ENCODE data around the gene CLEC11A.
"Not testable (repeated sequence)": the region's sequence is repeated elsewhere in the genome, so short reads cannot be mapped to it uniquely, and the experiment has no call there.

Gene CLEC11A

DNA sequence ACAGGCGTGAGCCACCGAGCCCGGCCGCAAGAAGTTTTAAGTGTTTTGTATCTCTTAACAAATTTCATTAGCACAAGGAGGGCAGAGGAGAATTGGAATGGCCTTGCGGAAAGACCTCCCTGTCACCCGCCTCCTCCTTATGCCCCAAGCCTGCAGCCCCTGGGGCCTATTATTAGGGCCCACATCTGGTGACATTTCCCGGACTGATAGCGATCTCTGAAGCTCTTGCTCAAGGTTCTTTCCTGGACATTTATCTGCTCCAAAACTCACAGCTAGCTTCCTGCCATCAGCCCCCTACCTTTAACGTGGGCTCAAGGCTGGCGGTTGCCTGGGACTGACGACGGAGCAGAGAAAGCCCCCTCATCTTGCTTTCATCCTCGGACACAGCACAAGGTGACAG lies 40.4 kb downstream of the CLEC11A start:
- not testable (repeated sequence) for DNase-seq

DNA sequence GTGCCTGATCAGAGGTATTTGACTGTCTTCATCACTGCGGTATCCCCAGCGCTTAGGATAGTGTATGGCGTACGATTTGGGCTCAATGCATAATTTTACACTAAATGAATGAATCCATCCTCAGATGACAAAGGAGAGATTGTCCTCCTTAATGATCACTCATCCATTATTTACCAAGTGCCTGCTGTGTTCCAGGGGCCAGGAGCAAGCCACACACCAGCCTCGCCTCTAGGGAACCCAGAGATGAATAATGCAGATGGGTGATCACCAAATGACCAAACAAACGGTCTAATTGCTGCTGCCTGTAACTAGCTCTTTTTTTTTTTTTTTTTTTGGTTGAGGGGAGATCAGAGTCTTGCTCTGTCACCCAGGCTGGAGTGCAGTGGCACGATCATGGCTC lies 41.2 kb downstream of the CLEC11A start:
- DNase-seq, result no peak

DNA sequence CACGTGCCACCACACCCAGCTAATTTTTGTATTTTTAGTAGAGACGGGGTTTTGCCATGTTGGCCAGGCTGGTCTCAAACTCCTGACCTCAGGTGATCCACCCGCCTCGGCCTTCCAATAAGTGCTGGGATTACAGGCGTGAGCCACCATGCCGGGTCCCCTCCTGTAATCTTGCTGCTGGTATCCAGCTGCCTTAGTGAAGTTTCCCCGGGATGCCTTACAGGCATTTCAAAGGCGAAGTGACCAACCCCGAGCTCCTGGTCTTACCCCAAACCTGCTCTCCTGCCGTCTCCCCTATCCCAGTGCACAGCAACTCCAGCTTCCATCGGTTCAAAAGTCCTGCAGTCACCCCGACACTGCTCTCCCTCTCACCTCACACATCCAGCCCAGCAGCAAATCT lies 43.6 kb downstream of the CLEC11A start:
- not testable (repeated sequence) for DNase-seq

DNA sequence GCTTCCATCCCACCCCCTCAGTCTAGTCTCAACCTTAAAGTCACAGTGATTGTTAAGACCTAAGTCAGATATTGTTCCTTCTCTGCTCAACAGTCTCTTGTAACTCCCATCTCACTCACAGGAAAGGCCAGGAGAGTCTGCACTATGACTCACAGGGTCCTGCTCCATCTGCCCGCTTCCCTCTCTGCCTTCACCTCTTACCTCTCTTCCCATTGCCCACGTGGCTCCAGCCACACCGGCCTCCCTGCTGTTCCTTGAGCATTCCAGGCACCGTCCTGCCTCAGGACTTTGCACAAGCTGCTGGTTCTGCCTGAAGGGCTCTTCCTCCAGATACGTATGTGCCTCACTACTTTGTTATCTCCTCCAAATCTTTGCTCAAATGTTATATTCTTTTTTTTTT lies 44.1 kb downstream of the CLEC11A start:
- DNase-seq, result not testable (repeated sequence)

DNA sequence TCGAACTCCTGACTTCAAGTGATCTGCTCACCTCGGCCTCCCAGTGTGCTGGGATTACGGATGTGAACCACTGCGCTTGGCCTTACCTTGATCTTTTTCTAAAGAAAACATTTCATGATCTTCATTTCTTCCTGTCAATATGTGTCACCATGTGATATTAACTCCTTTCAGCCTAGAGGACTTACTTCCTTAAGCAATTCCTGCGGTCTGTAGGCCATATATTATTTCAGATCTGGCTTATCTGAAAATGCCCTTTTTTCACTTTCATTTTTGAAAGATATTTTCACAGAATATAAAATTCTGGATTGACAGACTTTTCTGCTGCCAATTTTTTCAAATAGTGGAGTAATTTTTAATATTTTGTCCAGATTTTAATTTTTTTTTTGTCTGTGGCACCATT lies 45.1 kb downstream of the CLEC11A start:
- no peak for DNase-seq

DNA sequence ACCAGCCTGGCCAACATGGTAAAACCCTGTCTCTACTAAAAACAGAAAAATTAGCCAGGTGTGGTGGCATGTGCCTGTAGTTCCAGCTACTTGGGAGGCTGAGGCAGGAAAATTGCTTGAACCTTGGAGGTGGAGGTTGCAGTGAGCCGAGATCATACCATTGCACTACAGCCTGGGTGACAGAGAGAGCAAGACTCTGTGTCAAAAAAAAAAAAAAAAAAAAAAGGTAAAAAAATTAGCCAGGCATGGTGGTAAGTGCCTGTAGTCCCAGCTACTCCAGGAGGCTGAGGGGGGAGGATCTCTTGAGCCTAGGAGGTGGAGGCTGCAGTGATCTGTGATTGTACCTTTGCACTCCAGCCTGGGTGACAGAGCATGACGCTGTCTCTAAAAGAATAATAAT lies 47.0 kb downstream of the CLEC11A start, which contains the start of gene GPR32:
Gene GPR32 (plus strand): TSS at position 301 of the 400 bp plus-strand sequence. CDS start 137 bp downstream, outside the sequence.
- not testable (repeated sequence) for DNase-seq

DNA sequence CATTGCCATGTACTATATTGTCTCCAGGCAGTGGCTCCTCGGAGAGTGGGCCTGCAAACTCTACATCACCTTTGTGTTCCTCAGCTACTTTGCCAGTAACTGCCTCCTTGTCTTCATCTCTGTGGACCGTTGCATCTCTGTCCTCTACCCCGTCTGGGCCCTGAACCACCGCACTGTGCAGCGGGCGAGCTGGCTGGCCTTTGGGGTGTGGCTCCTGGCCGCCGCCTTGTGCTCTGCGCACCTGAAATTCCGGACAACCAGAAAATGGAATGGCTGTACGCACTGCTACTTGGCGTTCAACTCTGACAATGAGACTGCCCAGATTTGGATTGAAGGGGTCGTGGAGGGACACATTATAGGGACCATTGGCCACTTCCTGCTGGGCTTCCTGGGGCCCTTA lies 47.7 kb downstream of the CLEC11A start:
- no peak for DNase-seq

DNA sequence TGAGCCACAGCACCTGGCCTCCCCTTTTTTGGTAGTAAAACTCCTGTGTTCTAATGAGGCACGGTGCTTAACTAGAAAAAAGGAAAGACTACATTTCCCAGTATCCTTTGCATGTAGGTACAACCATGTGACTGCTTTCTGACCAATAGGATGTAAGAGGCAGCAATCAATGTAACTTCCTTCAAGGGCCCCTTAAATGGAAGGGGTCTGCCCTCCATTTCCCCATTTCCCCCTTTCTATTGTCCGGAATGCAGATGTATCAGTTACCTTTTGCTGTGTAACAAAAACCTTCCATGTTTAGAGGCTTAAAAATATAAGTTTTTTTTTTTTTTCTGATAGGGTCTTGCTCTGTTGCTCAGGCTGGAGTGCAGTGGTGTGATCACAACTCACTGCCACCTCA lies 49.3 kb downstream of the CLEC11A start:
- DNase-seq, result no peak

DNA sequence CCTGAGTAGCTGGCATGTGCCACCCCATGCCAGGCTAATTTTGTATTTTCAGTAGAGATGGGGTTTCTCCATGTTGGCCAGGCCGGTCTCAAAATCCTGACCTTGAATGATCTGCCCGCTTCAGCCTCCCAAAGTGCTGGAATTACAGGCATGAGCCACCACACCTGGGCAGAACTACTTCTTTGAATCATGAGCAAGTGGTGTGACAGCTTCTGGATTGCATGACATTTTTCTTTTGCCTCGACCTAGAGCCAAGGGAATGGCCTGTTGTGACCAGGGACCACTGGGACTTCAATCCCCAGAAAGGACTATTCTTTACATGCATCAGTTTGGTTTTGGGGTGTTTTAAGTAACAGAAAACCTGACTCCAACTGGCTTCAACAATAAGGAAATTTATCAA lies 49.7 kb downstream of the CLEC11A start:
- not testable (repeated sequence) for DNase-seq

DNA sequence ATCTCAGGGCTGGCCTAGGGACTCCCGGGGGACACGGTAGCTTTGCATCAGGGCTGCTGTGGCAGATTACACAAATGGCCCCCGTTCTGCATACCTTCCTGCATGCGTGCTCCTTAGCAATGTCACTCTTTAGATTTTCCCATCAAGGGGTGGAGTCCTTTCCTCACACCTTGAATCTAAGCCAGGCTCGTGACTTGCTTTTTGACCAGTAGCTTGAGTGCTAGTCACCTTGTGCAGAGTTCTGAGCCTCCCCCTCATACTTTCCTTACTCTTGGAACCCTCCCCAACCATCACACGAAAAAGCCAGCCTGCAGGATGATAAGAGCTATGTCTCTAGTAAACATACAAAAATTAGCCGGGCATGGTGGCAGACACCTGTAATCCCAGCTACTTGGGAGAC lies 50.3 kb downstream of the CLEC11A start:
- DNase-seq, result not testable (repeated sequence)
